Stomach (tissue), 4 donors: ENCODE measurements around the gene RBP4.

ENCODE experiments used
- POLR2A ChIP-seq, 4 donors: fragments of 450-650 bp; IDR thresholded peaks; one replicate each; pipeline ENCODE4 v1.6.1; 2016; ENCODE audit warnings: antibody characterized with exemption in 4 of 4, control low read depth in 2 of 4, mild to moderate bottlenecking in 1 of 4, moderate library complexity in 1 of 4
- POLR2AphosphoS5 ChIP-seq, 3 donors: sonication (generic); formaldehyde crosslinking; IDR thresholded peaks; one replicate each; pipeline ENCODE4 v1.6.1; 2016; ENCODE audit warnings: antibody characterized with exemption in 3 of 3
- TF ChIP-seq, protein P1 (sequence below), 7 experiments: fragments of 450-650 bp in 4 of 7; fragments of 200-600 bp in 3 of 7; sonication (generic) in 3 of 7; IDR thresholded peaks; one replicate each; pipeline ENCODE4 v1.5.1; 2016 to 2019; ENCODE audit warnings: antibody characterized with exemption in 7 of 7, control low read depth in 2 of 7, mild to moderate bottlenecking in 1 of 7

DNA sequence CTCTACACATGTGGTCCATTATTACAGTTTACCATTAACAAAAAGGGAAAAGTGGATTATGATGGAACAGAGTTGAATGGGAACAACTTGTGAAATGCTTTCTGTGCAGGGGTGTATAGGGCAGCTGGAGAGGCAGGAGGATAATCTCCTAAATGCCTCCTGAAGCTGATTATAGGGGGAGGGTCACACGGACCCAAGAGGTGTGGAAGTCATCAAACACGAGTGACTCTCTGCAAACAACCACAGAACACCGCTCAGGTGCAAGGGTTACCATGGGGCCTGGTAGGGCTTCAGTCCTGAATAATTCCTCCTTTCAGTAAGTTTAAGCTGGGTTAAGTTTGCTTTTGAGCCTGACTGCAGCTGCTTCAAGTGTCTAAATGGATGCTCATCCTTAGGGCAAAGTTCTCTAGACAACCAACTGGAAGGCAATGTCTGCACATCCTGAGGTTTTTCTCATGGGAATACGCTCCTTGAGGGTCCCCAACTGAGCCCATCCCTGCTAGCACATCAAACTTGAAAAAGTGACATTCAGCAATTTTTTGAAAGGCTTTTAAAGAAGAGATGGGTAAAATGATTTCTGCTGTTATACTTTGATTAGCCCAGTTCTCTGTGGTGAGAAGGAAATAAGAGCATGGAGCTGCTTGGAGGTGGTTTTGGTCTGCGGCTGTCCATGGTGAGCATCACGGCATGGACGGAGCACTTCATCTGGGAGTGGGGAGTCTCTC is 13.2 kb upstream of the RBP4 start:
- TF ChIP-seq, protein P1, sequence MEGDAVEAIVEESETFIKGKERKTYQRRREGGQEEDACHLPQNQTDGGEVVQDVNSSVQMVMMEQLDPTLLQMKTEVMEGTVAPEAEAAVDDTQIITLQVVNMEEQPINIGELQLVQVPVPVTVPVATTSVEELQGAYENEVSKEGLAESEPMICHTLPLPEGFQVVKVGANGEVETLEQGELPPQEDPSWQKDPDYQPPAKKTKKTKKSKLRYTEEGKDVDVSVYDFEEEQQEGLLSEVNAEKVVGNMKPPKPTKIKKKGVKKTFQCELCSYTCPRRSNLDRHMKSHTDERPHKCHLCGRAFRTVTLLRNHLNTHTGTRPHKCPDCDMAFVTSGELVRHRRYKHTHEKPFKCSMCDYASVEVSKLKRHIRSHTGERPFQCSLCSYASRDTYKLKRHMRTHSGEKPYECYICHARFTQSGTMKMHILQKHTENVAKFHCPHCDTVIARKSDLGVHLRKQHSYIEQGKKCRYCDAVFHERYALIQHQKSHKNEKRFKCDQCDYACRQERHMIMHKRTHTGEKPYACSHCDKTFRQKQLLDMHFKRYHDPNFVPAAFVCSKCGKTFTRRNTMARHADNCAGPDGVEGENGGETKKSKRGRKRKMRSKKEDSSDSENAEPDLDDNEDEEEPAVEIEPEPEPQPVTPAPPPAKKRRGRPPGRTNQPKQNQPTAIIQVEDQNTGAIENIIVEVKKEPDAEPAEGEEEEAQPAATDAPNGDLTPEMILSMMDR (IDR thresholded peaks at IDR 0.05) = no peak
- TF ChIP-seq POLR2AphosphoS5 (IDR thresholded peaks at IDR 0.05) = no peak
- TF ChIP-seq POLR2A (IDR thresholded peaks at IDR 0.05) = no peak
